Cerebellar cortex (tissue), 1 donor: ENCODE results near the gene TPTE2.
"Not testable (repeated sequence)": the region's sequence is repeated elsewhere in the genome, so short reads cannot be mapped to it uniquely, and the experiment has no call there.

ENCODE experiments used
- DNase-seq: peaks from one replicate; pipeline ENCODE4 v3.0.0-alpha.2; 2015; ENCODE audit warnings: low spot score

The TPTE2 gene

DNA sequence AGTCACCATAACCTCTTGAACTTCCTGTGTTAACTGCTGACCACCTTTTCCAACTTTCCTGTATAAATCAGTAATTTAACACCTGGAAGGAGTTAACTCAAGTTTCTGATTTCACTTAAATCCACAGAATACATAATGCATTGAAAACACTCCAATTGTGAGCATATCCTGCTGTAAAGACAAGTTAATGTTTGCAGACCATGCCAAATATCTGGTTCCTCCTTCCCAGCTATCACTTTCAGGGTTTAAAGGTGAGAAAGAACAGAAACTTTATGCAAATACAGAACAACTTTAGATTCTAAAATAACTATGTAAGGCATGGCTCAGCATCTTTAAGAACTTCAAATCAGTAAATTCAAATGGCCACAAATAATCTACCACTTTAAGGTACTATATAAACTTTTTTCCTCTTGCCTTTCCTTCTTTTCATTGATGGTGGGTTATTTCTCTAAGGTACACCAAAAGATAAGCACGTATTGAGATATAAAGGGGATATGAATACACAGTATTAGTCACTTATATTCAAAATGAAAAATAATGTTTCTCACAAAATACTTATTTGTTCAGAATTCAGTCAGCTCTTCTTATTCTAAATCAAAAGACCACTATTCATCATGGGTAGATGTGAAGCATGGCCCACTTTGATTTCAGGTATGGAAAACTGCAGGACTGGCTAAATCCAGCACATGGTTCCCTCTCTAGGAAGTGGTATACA is 6.6 kb upstream of the TPTE2 start:
- no peak for DNase-seq

DNA sequence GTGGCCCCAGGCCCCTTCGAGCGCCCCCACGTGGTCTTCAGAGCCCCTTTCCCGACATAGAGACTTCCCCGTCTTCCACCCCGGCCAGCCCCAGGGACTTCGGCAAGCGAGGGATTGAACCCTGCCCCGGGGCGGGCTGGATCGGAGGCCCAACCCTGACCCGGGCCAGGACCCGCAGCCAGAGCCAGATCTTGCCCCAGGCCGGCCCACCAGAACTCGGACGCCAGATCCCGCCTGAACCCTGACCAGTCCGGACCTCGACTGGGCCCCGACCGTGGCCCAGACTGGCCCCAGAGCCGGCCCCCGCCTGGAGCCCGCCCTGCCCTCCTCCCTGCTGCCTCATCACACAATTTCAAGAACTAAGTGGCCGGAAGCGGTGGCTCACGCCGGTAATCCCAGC is 253 bp upstream of the TPTE2 start:
- no peak for DNase-seq

DNA sequence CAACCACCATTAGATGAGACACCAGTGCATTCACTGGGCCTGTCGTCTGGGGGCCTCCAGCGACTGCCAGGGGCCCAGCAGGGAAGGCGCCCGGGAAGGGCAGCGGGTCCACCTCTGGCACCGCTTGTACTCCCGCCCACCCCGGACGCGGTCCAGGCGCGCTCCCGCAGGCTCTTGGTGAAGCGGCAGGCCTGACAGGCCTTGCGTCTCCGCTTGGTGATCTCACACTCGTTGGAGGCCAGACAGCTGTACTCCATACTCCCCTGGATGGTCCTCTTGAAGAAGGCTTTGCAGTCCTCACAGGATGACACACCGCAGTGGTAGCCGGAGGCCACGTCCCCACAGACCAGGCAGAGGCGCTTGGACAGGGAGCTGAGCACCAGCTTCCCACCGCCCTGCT is 660 bp downstream of the TPTE2 start:
- not testable (repeated sequence) for DNase-seq

DNA sequence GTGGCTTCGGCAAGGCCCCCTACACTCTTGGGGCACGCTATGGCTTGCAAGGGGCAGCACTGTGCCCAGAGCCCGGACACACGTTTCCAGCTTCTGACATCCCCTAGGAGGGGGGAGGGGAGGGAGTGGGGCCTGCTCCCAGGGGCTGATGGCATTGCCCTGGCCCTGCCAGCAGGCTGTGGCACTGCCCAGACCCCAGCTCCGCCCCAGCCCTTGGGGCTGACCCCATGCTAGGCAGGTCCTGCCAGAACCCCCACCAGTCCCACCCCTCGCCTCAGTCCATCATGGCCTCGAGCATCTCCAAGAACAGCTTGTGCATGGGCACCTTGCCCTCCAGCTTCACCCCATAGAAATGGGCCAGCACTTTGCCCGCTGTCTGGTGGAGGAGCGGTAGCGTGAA is 1.6 kb downstream of the TPTE2 start:
- not testable (repeated sequence) for DNase-seq

DNA sequence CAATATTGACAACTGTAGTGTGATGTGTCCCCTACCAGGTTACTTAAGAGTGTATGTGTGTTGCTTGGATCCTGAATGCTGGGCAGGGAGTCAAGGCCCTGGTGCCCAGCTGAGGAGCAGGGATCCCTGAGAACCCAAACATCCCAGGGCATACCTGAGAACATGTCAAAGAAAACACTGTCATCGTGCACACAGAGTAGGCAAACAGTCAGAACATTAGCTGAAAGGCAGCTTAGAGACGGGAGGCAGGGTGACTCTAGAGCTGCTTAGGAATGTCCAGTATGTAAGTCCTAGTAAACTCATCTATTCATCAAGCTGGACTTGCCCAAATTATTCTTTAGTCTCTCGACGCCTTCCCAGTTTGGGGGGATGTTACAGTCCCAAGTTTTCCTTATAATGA is 4.0 kb downstream of the TPTE2 start:
- not testable (repeated sequence) for DNase-seq

DNA sequence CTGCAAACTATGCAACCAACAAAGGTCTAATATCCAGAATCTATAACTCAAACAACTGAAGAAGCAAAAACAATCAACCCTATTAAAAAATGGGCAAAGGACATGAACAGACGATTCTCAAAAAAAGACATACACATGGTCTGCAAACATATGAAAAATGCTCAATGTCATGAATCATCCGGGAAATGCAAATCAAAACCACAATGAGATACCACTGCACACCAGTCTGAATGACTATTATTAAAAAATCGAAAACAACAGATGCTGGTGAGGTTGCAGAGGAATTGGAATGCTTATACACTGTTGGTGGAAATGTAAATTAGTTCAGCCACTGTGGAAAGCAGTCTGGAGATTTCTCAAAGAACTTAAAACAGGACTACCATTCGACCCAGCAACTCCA is 12.1 kb downstream of the TPTE2 start:
- DNase-seq = not testable (repeated sequence)

DNA sequence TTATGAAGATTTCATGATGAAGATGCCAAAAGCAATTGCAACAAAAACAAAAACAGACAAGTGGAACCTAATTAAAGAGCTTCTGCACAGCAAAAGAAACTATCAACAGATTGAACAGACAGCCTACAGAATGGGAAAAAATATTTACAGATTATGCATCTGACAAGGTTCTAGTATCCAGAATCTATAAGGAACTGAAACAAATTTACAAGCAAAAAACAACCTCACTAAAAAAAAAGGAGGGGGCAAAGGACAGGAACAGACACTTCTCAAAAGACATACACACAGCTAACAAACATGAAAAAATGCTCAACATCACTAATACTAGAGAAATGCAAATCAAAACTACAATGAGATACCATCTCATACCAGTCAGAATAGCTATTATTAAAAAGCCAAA is 35.7 kb downstream of the TPTE2 start:
- DNase-seq = not testable (repeated sequence)

DNA sequence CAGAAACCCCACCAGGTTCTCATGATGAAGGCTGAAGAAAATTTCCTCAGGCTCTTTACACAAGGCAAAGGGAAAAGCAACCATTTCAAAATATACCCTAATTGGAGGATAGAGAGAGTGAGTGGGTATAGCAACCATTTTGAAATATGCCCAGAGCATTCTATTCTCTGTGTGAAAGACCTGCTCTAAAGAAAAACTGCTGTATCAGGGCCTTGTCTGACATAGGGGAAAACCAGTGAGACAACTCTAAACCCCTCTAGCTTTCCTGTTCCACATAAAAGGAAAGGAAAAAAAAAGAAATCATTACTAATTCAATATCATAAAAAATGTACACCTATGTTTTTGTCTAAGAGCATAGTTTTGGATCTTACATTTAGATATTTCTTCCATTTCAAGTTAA is 42.3 kb downstream of the TPTE2 start:
- DNase-seq = no peak

DNA sequence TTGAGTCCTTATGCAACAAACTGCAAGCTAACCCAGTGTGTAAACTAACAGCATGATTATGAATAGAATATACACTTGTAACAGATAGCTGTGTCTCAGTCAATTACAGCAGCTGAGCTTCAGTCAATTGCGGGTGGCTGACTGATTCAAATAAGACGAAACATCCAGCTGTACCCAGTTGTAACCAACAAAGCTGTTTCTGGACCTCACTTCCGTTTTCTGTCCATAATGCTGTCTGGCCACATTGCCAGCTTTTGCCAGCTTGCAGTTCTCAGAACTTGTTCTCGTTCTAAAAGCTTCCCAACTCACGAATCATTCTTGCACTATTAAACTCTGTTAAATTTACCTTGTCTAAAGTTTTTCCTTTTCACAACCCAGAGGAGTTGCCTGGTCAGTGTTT is 53.7 kb downstream of the TPTE2 start:
- not testable (repeated sequence) for DNase-seq

DNA sequence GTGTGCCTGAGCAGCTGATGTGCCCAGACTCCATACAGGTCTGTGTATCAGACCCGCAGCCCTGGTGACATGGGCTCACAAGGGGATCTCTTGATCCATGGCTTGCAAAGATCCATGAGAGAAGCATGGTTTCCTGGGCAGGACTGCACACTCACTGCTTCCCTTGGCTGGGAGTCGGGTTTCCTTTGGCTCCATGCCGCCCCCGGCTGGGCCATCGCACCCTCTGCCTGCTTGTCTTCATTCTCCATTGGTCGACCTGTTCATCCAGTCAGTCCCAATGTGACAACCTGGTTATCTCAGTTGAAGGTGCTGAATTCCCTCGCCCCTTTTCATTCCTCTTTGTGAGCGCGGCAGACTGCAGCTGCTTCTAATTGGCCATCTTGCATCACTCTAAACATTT is 101.2 kb downstream of the TPTE2 start:
- not testable (repeated sequence) for DNase-seq

DNA sequence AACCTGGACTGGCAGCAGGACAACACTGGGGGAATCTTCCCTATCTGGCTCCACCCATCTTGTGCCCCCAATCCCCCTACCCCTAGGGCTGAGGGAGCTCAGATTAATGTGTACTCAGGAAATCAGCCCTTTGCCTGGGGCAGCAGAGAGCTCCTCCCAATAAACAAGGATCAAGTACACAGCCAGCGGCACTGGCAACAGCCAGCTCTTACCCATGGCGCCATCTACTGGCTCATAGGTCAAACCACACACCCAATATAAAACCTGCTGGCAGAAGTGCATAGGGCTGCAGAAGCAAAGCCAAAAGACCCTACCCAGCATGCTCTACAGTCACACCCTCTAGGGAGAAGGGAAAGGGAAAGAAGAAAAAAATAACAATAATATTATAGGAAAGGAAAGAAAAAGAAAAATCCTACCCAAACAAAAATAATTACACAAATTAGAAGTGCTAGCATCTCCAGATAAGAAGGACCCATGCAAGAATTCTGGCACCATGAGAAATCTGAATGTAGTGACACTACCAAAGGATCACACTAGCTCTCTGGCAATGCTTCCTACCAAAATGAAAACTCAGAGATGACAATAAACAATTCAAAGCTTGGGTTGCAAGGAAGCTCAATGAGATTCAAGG is 122.2 kb downstream of the TPTE2 start:
- DNase-seq = peak; percentile 4

DNA sequence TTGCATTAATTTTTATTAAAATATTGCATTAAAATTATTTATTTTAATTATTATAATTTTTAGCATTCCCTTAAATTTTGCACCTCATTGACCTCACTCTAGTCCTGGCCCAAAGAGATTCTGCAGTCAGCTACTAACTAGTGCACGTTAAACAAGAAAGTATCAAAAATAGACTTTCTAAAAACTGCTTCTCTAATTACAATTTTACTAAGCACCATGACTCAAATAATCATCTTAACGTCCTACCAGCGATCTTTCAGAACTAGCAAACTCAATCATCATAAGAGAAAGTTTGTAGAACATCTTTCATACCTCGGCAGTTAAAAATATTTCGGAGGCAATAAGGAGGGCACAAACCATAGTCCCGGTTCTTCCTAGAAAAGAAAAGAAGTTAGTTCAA is 123.6 kb downstream of the TPTE2 start:
- not testable (repeated sequence) for DNase-seq

DNA sequence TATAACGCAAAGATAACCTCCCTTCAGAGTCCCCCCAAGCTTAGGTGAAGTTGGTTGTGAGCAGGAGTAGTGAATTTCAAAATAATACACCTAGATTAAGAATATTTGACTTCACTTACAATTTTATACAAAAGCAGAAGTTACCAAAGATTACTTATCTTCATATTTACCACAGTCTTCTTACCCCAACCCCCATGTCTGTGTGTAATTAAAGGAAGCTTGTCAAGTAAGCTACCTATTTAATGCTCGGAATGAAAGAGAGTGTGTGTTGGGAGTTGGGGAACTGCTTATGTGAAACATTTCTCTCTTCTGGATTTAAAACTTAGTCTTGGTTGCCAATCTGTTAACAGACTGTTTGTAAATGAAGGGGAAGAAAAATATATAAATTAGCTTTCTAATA is 139.1 kb downstream of the TPTE2 start:
- not testable (repeated sequence) for DNase-seq

DNA sequence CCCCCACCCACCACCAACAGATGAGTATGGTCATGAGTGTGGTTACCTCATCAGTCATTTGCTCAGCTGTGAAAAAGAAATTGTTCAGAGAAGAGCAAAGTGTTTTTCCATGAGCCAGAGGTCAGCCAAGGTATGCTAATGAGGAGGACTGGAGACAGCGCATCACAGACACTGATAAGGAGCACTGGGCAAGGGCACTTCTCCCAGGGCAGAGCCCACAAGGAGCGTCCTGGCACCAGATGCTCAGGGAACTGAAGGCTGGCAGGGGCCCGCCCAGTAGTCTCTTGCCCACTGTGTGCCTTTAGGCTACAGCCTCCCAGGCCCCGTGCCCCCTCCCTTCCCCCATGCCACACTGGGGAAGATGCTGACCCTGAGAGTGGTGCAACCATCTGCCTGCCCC is 148.8 kb downstream of the TPTE2 start:
- DNase-seq = not testable (repeated sequence)

DNA sequence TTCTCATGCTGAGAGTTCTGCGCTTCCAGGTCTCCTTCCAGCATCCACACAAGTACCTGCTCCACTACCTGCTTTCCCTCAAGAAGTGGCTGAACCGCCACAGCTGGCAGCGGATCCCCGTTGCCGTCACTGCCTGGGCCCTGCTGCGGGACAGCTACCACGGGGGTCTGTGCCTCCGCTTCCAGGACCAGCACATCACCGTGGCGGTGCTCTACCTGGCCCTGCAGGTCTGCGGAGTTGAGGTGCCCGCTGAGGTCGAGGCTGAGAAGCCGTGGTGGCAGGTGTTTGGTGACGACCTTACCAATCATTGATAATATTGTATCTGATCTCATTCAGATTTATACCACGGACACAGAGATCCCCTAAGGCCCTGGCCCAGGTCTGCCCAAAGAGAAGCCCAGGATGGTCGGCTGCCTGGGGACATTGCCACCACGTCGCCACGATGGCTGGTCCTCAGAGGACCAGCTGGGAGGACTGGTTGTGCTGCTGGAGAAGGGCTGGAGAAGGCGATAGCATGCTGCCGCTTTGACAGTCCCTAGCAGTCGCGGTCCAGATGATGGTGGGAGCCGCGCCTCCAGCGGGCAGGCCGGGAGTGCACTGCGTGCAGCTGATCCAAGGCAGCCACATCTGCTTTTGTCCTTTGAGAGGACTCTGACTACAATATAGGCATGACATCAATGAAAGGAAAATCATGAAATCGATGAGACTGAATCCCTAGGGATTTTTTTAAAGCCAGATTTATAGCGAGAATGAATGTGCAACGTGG is 178.4 kb downstream of the TPTE2 start:
- DNase-seq = not testable (repeated sequence)

DNA sequence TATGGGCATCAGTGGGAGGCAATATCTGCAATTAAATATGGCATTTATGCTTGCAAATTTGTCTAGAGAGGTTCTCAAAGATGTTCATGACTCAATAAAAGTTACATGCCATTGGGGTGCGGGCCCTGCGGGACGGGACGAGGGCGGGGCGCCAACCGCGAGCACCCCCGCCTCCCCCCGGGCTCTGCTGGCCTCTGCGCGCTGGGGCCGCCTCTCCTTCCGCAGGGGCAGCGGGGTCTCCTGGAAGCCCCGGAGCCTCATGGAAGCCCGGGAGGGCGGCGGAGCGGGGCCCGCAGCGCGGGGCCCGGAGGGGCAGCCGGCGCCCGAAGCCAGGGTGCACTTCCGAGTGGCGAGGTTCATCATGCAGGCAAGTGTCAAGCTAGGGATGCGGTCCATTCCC is 179.2 kb downstream of the TPTE2 start:
- DNase-seq = no peak
